COR-L47 (cell line): Measurements from ENCODE around the gene ESRRG.

Experiments used
- DNase-seq: peaks from one replicate; lab custom pipeline; 2025; lab: John Stamatoyannopoulos, UW

Gene ESRRG

GRCh38 chr1:216723274-216723780 is at the start of gene ESRRG:
TSS of gene ESRRG (minus strand) at chr1:216723429. CDS start at chr1:216723299, 130 bp downstream.
- peak; percentile 90 for DNase-seq

- DNase-seq = no peak
These were observed 48.7 kb upstream of the ESRRG start for GRCh38 chr1:216771922-216772321.

- DNase-seq = no peak
These were observed 43.6 kb upstream of the ESRRG start for GRCh38 chr1:216766633-216767327.

- no peak for DNase-seq
These were observed 42.4 kb upstream of the ESRRG start for GRCh38 chr1:216765346-216766300.

- DNase-seq = no peak
These were observed 34.9 kb upstream of the ESRRG start for GRCh38 chr1:216758161-216758560.

- DNase-seq = no peak
These were observed 33.9 kb upstream of the ESRRG start for GRCh38 chr1:216757110-216757509.

- DNase-seq = no peak
These were observed 27.7 kb upstream of the ESRRG start for GRCh38 chr1:216750961-216751360.

GRCh38 chr1:216750031-216750627 is 26.9 kb upstream of the ESRRG start:
- peak; percentile 63 for DNase-seq

- DNase-seq = peak; percentile 26
These were observed 26.0 kb upstream of the ESRRG start for GRCh38 chr1:216749232-216749631.

- DNase-seq = peak; percentile 16
These were observed 19.4 kb upstream of the ESRRG start for GRCh38 chr1:216742625-216743024.

GRCh38 chr1:216740331-216740730 is 17.1 kb upstream of the ESRRG start:
- no peak for DNase-seq

GRCh38 chr1:216739793-216740192 is 16.6 kb upstream of the ESRRG start:
- DNase-seq = no peak

- no peak for DNase-seq
These were observed 8.9 kb upstream of the ESRRG start for GRCh38 chr1:216732121-216732520.

- DNase-seq = no peak
These were observed 8.3 kb upstream of the ESRRG start for GRCh38 chr1:216731562-216731961.

GRCh38 chr1:216726435-216726834 is 3.2 kb upstream of the ESRRG start:
- no peak for DNase-seq

GRCh38 chr1:216722821-216723220 is 408 bp downstream of the ESRRG start:
- DNase-seq = peak; percentile 52

GRCh38 chr1:216721863-216722262 is 1.4 kb downstream of the ESRRG start:
- DNase-seq = peak; percentile 60

- DNase-seq = no peak
These were observed 2.2 kb downstream of the ESRRG start for GRCh38 chr1:216721062-216721461.

GRCh38 chr1:216711712-216712111 is 11.5 kb downstream of the ESRRG start:
- no peak for DNase-seq

GRCh38 chr1:216710598-216711333 is 12.5 kb downstream of the ESRRG start:
- DNase-seq = no peak

- peak; percentile 66 for DNase-seq
These were observed 13.2 kb downstream of the ESRRG start for GRCh38 chr1:216710055-216710454.

GRCh38 chr1:216705676-216706075 is 17.6 kb downstream of the ESRRG start:
- peak; percentile 93 for DNase-seq
